Endothelial cell (in vitro differentiated cells): ENCODE measurements around the gene SCRG1. TPM values are rescaled to one million over a fixed set of nuclear protein-coding genes. Genes with fewer than 3 reads are reported as not detected.

Source experiments
- DNase-seq: peaks from one replicate; pipeline ENCODE4 v3.0.0; 2021; ENCODE audit warnings: low spot score
- H3K27ac Mint-ChIP-seq: one replicate; pipeline ENCODE4 v1.8.0; 2021; ENCODE audit warnings: mixed read lengths, inconsistent platforms; ENCODE audit not compliant: unreplicated experiment
- H3K27me3 Mint-ChIP-seq: one replicate; pipeline ENCODE4 v1.8.0; 2021; ENCODE audit warnings: mild to moderate bottlenecking, moderate library complexity, mixed read lengths, inconsistent platforms; ENCODE audit not compliant: unreplicated experiment
- H3K36me3 Mint-ChIP-seq: one replicate; pipeline ENCODE4 v1.8.0; 2021; ENCODE audit warnings: mild to moderate bottlenecking, low read depth, mixed read lengths, inconsistent platforms; ENCODE audit not compliant: unreplicated experiment
- H3K4me1 Mint-ChIP-seq: one replicate; pipeline ENCODE4 v1.8.0; 2021; ENCODE audit warnings: mild to moderate bottlenecking, mixed read lengths, inconsistent platforms; ENCODE audit not compliant: unreplicated experiment
- H3K4me3 Mint-ChIP-seq: one replicate; pipeline ENCODE4 v1.8.0; 2021; ENCODE audit warnings: mild to moderate bottlenecking, mixed read lengths, inconsistent platforms; ENCODE audit not compliant: unreplicated experiment
- H3K9me3 Mint-ChIP-seq: one replicate; pipeline ENCODE4 v1.8.0; 2021; ENCODE audit warnings: mixed read lengths, inconsistent platforms; ENCODE audit not compliant: unreplicated experiment
- CTCF ChIP-seq: fragments of 200-600 bp; sonication (generic); IDR thresholded peaks from one replicate; pipeline ENCODE4 v1.5.0; 2021; ENCODE audit warnings: antibody characterized with exemption; ENCODE audit not compliant: unreplicated experiment
- total RNA-seq: library from RNA; stranded (reverse); fragmentation: NEBNext Ultra II Directional; extraction: Animal tissue kit (Norgen Biotek cat#: 25700); gene quantifications from one replicate; pipeline ENCODE4 v1.2.1, GENCODE V29; 2021; ENCODE audit not compliant: unreplicated experiment

Gene SCRG1
- total RNA-seq, 1 donor from 2014 or later, result not detected

GRCh38 chr4:173432430-173432829, 33.5 kb upstream of the SCRG1 start:
- Mint-ChIP-seq H3K9me3 (no peaks in the 10 kb centered on the region), H3K4me1 (peaks cover 3% of the 10 kb centered on the region), H3K36me3 (peaks cover 7% of the 10 kb centered on the region), H3K27me3 (peaks cover 2% of the 10 kb centered on the region), H3K4me3 (no peak overlapping the region), H3K27ac (no peak overlapping the region)
- no peak for TF ChIP-seq CTCF
- DNase-seq, result no peak

GRCh38 chr4:173426064-173426463, 27.1 kb upstream of the SCRG1 start:
- TF ChIP-seq CTCF, result no peak
- H3K4me3 Mint-ChIP-seq, result no peak overlapping the region
- H3K9me3 Mint-ChIP-seq, result no peaks in the 10 kb centered on the region
- no peak for DNase-seq
- H3K4me1 Mint-ChIP-seq, result no peaks in the 10 kb centered on the region
- no peaks in the 10 kb centered on the region for H3K27me3 Mint-ChIP-seq
- peaks cover 7% of the 10 kb centered on the region for H3K36me3 Mint-ChIP-seq
- H3K27ac Mint-ChIP-seq, result no peak overlapping the region

- DNase-seq, result no peak
- Mint-ChIP-seq H3K9me3 (no peaks in the 10 kb centered on the region), H3K36me3 (peaks cover 4% of the 10 kb centered on the region), H3K27me3 (no peaks in the 10 kb centered on the region), H3K27ac (no peak overlapping the region), H3K4me3 (no peak overlapping the region), H3K4me1 (peaks cover 5% of the 10 kb centered on the region)
- no peak for TF ChIP-seq CTCF
These were observed 26.2 kb upstream of the SCRG1 start for GRCh38 chr4:173424899-173425805.

GRCh38 chr4:173420801-173421200, 21.9 kb upstream of the SCRG1 start:
- H3K9me3 Mint-ChIP-seq, result no peaks in the 10 kb centered on the region

More at GRCh38 chr4:173420801-173421200, 21.9 kb upstream of the SCRG1 start:
- Mint-ChIP-seq H3K27ac (no peak overlapping the region), H3K4me1 (peaks cover 29% of the 10 kb centered on the region), H3K4me3 (no peak overlapping the region), H3K27me3 (peaks cover 2% of the 10 kb centered on the region), H3K36me3 (no peaks in the 10 kb centered on the region)
- no peak for DNase-seq
- TF ChIP-seq CTCF, result no peak
